ENCODE measurements around the gene MCUR1. TPM values are rescaled to one million over a fixed set of nuclear protein-coding genes. Genes with fewer than 3 reads are reported as not detected.

MCUR1 gene
- total and polyA plus RNA-seq, 11 donors: 12.6 to 62.0 (median 28.0) TPM

GRCh38 chr6:13765570-13765969 lies 48.8 kb downstream of the MCUR1 start:
- no peak overlapping the region for H3K27ac ChIP-seq
- ATAC-seq (no peak), DNase-seq (no peak)
- H3K4me1 ChIP-seq: peaks cover 0 to 45% (median 18%) of the 10 kb centered on the region in 12 donors
- intact Hi-C loops (cut with DNase I): loop anchor here in 2 of 10 donors (10.0 kb wide), 2 partner anchors 121 to 151 kb away; partner anchors contain the start of gene NOL7 (in 1 of the 2)
- no peak for TF ChIP-seq POLR2A (IDR thresholded peaks at IDR 0.05)
- no peak for TF ChIP-seq CTCF (IDR thresholded peaks at IDR 0.05)
- H3K27me3 ChIP-seq: no peaks in the 10 kb centered on the region
- WGBS, 4 donors: 79 to 93% (median 88%) methylated on average over 8 of the region's 8 CpGs
- peaks cover 0 to 6% (median 0%) of the 10 kb centered on the region in 12 donors for H3K9me3 ChIP-seq
- no peak overlapping the region for H3K4me3 ChIP-seq
- no peaks in the 10 kb centered on the region for H3K36me3 ChIP-seq

GRCh38 chr6:13764996-13765395 lies 49.4 kb downstream of the MCUR1 start:
- no peak for ATAC-seq
- Histone ChIP-seq H3K27me3 (no peaks in the 10 kb centered on the region), H3K9me3 (peaks cover 0 to 6% (median 0%) of the 10 kb centered on the region in 12 donors), H3K27ac (no peak overlapping the region), H3K36me3 (no peaks in the 10 kb centered on the region), H3K4me3 (no peak overlapping the region), H3K4me1 (peaks cover 0 to 49% (median 18%) of the 10 kb centered on the region in 12 donors)
- no peak for TF ChIP-seq CTCF (IDR thresholded peaks at IDR 0.05)
- no peak for TF ChIP-seq POLR2A (IDR thresholded peaks at IDR 0.05)
- no peak for DNase-seq
- intact Hi-C loops (cut with DNase I): loop anchor here in 3 of 10 donors (5.0 to 10.0 kb wide), 3 partner anchors 53 to 150 kb away; partner anchors contain the start of genes NOL7 (in 1 of the 3) and RANBP9 (in 1 of the 3)
- 96 to 98% (median 97%) methylated on average over 9 of the region's 9 CpGs for WGBS, 4 donors

GRCh38 chr6:13763740-13764381 lies 50.5 kb downstream of the MCUR1 start:
- intact Hi-C loops (cut with DNase I): loop anchor here in 3 of 10 donors (5.0 to 10.0 kb wide), 3 partner anchors 52 to 149 kb away; partner anchors contain the start of genes NOL7 (in 1 of the 3) and RANBP9 (in 1 of the 3)
- Histone ChIP-seq H3K36me3 (no peaks in the 10 kb centered on the region), H3K9me3 (peaks cover 0 to 6% (median 0%) of the 10 kb centered on the region in 12 donors), H3K4me3 (no peak overlapping the region), H3K27ac (peak overlapping the region in 1 of 12 donors; percentile 79), H3K27me3 (no peaks in the 10 kb centered on the region), H3K4me1 (peaks cover 0 to 49% (median 18%) of the 10 kb centered on the region in 12 donors)
- ATAC-seq (no peak), DNase-seq (no peak)
- 76 to 95% (median 85%) methylated on average over 5 of the region's 5 CpGs for WGBS, 4 donors
- TF ChIP-seq POLR2A (IDR thresholded peaks at IDR 0.05) (no peak), CTCF (IDR thresholded peaks at IDR 0.05) (no peak)

All from heart left ventricle (tissue), 16 donors.